ENCODE results near the gene GDF9. TPM values are rescaled to one million over a fixed set of nuclear protein-coding genes. Genes with fewer than 3 reads are reported as not detected.

Gene GDF9
- 0.12 and 1.3 TPM in 2 replicates for total RNA-seq (2014; rRNA removed; shearing (Covaris generic))

- in situ Hi-C loops (cut with HindIII; ENCODE audit: low sequenced_read_pairs), result no loop called here
- peak; percentile 100 for DNase-seq (ENCODE audit: low spot score)
Observed at GRCh38 chr5:132866342-132867045, at the start of gene GDF9, which contains the start of gene UQCRQ. Gene GDF9 (minus strand): TSS chr5:132866469. CDS start chr5:132864533, 1,936 bp downstream. Gene UQCRQ (plus strand): TSS chr5:132866642. CDS start chr5:132866882, 240 bp downstream.

- in situ Hi-C loops (cut with HindIII; ENCODE audit: low sequenced_read_pairs), result no loop called here
- no peak for DNase-seq (ENCODE audit: low spot score)
Observed at GRCh38 chr5:132915681-132916080, 49.4 kb upstream of the GDF9 start.

GRCh38 chr5:132909702-132910101 lies 43.4 kb upstream of the GDF9 start:
- in situ Hi-C loops (cut with HindIII; ENCODE audit: low sequenced_read_pairs), result no loop called here
- DNase-seq (ENCODE audit: low spot score), result no peak

- no peak for DNase-seq (ENCODE audit: low spot score)
- in situ Hi-C loops (cut with HindIII; ENCODE audit: low sequenced_read_pairs), result no loop called here
Observed at GRCh38 chr5:132907161-132907560, 40.9 kb upstream of the GDF9 start.

- in situ Hi-C loops (cut with HindIII; ENCODE audit: low sequenced_read_pairs), result no loop called here
- DNase-seq (ENCODE audit: low spot score), result no peak
Observed at GRCh38 chr5:132905938-132906337, 39.7 kb upstream of the GDF9 start.

GRCh38 chr5:132901730-132902129 lies 35.5 kb upstream of the GDF9 start:
- in situ Hi-C loops (cut with HindIII; ENCODE audit: low sequenced_read_pairs), result no loop called here
- no peak for DNase-seq (ENCODE audit: low spot score)

- DNase-seq (ENCODE audit: low spot score), result no peak
- in situ Hi-C loops (cut with HindIII; ENCODE audit: low sequenced_read_pairs), result no loop called here
Observed at GRCh38 chr5:132901036-132901435, 34.8 kb upstream of the GDF9 start.

GRCh38 chr5:132898094-132898493 lies 31.8 kb upstream of the GDF9 start:
- in situ Hi-C loops (cut with HindIII; ENCODE audit: low sequenced_read_pairs), result no loop called here

GRCh38 chr5:132896685-132897084 lies 30.4 kb upstream of the GDF9 start:
- no peak for DNase-seq (ENCODE audit: low spot score)
- in situ Hi-C loops (cut with HindIII; ENCODE audit: low sequenced_read_pairs), result no loop called here

More at GRCh38 chr5:132898094-132898493, 31.8 kb upstream of the GDF9 start:
- DNase-seq (ENCODE audit: low spot score), result no peak

GRCh38 chr5:132895719-132896305 lies 29.5 kb upstream of the GDF9 start:
- DNase-seq (ENCODE audit: low spot score), result no peak
- in situ Hi-C loops (cut with HindIII; ENCODE audit: low sequenced_read_pairs), result no loop called here

- DNase-seq (ENCODE audit: low spot score), result no peak
- in situ Hi-C loops (cut with HindIII; ENCODE audit: low sequenced_read_pairs), result no loop called here
Observed at GRCh38 chr5:132890817-132891216, 24.5 kb upstream of the GDF9 start.

- in situ Hi-C loops (cut with HindIII; ENCODE audit: low sequenced_read_pairs), result no loop called here
- no peak for DNase-seq (ENCODE audit: low spot score)
Observed at GRCh38 chr5:132889501-132889900, 23.2 kb upstream of the GDF9 start.

GRCh38 chr5:132887283-132887682 lies 21.0 kb upstream of the GDF9 start:
- in situ Hi-C loops (cut with HindIII; ENCODE audit: low sequenced_read_pairs), result no loop called here
- no peak for DNase-seq (ENCODE audit: low spot score)

GRCh38 chr5:132886064-132886823 lies 20.0 kb upstream of the GDF9 start:
- in situ Hi-C loops (cut with HindIII; ENCODE audit: low sequenced_read_pairs), result no loop called here
- no peak for DNase-seq (ENCODE audit: low spot score)

- no peak for DNase-seq (ENCODE audit: low spot score)
- in situ Hi-C loops (cut with HindIII; ENCODE audit: low sequenced_read_pairs), result no loop called here
Observed at GRCh38 chr5:132884548-132884947, 18.3 kb upstream of the GDF9 start.

- peak; percentile 84 for DNase-seq (ENCODE audit: low spot score)
Observed at GRCh38 chr5:132883261-132883834, 17.1 kb upstream of the GDF9 start.

GRCh38 chr5:132877938-132878337 lies 11.7 kb upstream of the GDF9 start:
- DNase-seq (ENCODE audit: low spot score), result peak; percentile 14
- in situ Hi-C loops (cut with HindIII; ENCODE audit: low sequenced_read_pairs), result no loop called here

More at GRCh38 chr5:132883261-132883834, 17.1 kb upstream of the GDF9 start:
- in situ Hi-C loops (cut with HindIII; ENCODE audit: low sequenced_read_pairs), result no loop called here

GRCh38 chr5:132877466-132877865 lies 11.2 kb upstream of the GDF9 start:
- DNase-seq (ENCODE audit: low spot score), result no peak
- in situ Hi-C loops (cut with HindIII; ENCODE audit: low sequenced_read_pairs), result no loop called here

GRCh38 chr5:132876020-132876759 lies 9.9 kb upstream of the GDF9 start:
- DNase-seq (ENCODE audit: low spot score), result no peak
- in situ Hi-C loops (cut with HindIII; ENCODE audit: low sequenced_read_pairs), result no loop called here
